NT2/D1 (cell line): ENCODE data around the gene MYO1A.

Source experiments
- DNase-seq: peaks from one replicate; pipeline ENCODE4 v3.0.0-alpha.2; 2011; ENCODE audit warnings: low read depth, low spot score
- H3K27me3 ChIP-seq: 2 replicates; pipeline ENCODE4 v1.6.0; 2011; ENCODE audit warnings: mild to moderate bottlenecking; ENCODE audit not compliant: insufficient read length, insufficient read depth
- H3K36me3 ChIP-seq: 2 replicates; pipeline ENCODE4 v1.6.1; 2011; ENCODE audit warnings: mild to moderate bottlenecking, low read length, mixed read lengths; ENCODE audit not compliant: insufficient read depth, insufficient read length
- H3K4me1 ChIP-seq: 2 replicates; pipeline ENCODE4 v1.5.1; 2011; ENCODE audit not compliant: insufficient read depth, insufficient read length
- H3K4me3 ChIP-seq: 2 replicates; pipeline ENCODE4 v1.5.1; 2011; ENCODE audit warnings: low read depth; ENCODE audit not compliant: insufficient read length
- H3K9ac ChIP-seq: 2 replicates; pipeline ENCODE4 v1.6.0; 2011; ENCODE audit warnings: low read depth; ENCODE audit not compliant: insufficient read length
- H3K9me3 ChIP-seq: 2 replicates; pipeline ENCODE4 v1.5.1; 2011; ENCODE audit warnings: mild to moderate bottlenecking, low read length; ENCODE audit not compliant: insufficient read depth
- SUZ12 ChIP-seq: IDR thresholded peaks from 2 replicates; pipeline ENCODE4 v1.6.1; 2011; ENCODE audit not compliant: insufficient read length, insufficient read depth; ENCODE audit errors: extremely low read depth
- YY1 ChIP-seq: IDR thresholded peaks from 2 replicates; pipeline ENCODE4 v1.6.1; 2011; ENCODE audit not compliant: insufficient read length, insufficient read depth
- ZNF274 ChIP-seq: IDR thresholded peaks from 2 replicates; pipeline ENCODE4 v1.6.1; 2011; ENCODE audit warnings: mild to moderate bottlenecking, low read depth, low read length

The MYO1A gene

DNA sequence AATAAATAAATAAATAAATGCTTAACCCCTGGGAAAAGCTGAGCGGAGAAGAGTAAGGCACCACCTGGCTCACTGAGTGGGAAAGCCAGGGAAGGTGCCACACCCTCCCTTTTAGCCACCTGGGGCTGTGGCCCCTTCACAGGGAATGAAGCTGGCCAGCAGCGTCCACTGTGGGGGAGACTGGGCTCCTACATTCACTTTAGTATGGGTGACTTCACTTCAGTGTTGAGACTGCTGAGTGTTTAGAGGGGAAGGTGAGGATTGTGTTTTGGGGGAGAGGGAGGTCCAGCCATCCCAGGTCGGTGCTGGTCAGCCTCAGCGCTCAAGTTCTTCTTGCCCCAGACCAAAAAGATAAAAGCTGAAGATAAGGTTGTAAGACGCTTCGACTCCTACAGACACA lies 40.6 kb upstream of the MYO1A start:
- H3K27me3 ChIP-seq, result no peaks in the 10 kb centered on the region
- peaks cover 48% of the 10 kb centered on the region for H3K36me3 ChIP-seq
- DNase-seq, result no peak
- H3K9me3 ChIP-seq, result no peaks in the 10 kb centered on the region
- TF ChIP-seq SUZ12 (no peak), YY1 (no peak), ZNF274 (no peak)
- H3K4me1 ChIP-seq, result peaks cover 29% of the 10 kb centered on the region
- peak overlapping the region; percentile 98 for H3K9ac ChIP-seq
- H3K4me3 ChIP-seq, result peak overlapping the region; percentile 39

DNA sequence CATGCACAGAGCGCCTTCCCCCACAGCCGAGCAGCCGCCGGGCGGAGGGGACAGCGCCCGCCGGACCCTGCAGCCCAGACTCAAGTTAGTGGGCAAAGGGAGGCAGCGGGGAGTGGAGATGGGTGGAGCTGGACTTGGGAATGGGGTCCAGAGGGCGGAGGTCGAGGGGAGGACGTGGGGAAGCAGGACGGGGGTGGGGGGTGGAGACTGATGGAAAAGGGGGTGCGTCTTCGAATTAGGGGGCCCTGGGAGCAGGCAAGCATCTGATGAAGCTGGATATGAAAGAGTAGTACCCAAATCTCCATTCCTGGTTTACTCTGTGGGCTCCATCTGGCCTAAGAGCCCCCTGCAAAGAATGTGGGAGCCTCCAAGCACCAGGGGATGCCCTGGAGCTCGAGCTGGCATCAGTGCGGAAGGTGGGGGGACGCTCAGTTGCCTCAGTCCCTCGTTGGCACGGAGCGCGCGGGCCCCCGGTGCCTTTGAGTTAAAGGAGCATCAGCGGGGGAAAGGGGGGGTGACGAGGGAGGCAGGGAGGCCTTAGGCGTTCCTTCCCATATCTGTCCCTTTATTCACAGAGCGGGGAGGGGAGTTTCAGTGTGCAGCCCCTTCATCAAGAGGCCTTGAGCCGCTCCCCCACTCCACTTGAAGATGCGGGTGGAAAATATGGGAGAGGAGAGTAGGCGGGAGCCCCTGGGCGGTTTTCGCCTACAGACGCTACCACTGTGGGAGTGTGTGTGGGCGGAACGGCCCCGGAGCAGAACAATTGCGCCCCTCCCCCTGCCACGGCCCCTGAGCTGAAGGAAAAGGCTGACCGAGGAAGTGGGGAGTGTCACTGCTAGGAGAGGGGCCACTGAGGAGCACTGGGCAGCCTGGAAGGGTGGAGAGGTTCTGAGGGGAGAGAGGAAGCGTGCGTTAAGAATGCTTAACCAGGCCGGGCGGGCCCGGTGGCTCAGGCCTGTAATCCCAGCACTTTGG lies 39.6 kb upstream of the MYO1A start:
- H3K27me3 ChIP-seq, result no peaks in the 10 kb centered on the region
- DNase-seq, result no peak
- peaks cover 23% of the 10 kb centered on the region for H3K4me1 ChIP-seq
- H3K4me3 ChIP-seq, result peak overlapping the region; percentile 93
- peaks cover 39% of the 10 kb centered on the region for H3K36me3 ChIP-seq
- peak overlapping the region; percentile 98 for H3K9ac ChIP-seq
- no peaks in the 10 kb centered on the region for H3K9me3 ChIP-seq
- TF ChIP-seq ZNF274 (no peak), YY1 (no peak), SUZ12 (no peak)

DNA sequence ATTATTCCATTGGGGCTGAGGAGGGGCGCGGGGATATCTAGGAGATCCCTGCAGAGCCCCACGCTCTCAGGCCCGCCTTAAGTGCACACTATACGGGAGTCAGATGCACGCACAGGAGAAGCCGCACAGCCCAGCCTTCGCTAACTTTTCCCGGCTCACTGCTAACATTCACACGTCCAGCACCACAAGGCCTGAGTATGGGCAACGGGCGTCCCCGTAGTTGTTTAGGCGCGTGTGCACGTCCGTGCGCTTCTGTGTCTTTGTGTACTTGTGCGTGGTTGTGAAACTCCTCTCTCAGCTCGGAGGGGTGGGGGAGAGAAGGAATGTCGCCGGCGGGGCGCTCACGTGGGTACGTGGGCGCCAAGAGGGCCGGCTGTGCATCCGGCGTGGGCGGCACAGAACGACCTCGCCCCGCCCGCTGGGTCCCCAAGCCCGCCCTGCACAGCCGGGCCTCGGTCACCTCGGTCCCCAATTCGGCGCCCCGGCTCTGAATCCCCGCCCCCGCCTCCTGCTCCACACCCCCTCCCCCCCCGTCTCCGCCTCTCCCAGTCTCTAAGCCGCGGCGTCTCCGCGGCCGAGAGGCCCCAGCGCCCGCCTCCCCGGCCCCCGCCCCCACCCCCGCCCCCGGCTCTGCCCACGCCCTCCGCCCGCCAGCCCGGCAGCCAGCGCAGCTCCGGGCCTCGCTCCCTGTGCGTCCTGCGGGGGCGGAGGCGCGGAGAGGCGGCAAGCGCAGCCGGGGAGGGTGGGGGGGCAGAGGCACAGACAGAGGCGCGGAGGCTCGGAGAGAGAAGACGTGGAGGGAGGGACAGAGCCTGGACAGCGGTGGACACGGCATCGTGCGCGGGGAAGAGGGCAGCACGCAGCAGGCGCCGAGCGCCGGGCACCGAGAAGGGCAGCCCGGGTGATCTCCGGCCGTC lies 38.7 kb upstream of the MYO1A start, which contains the start of gene NAB2:
NAB2 (plus strand) TSS at position 761 of the 917 bp plus-strand sequence. CDS start 158 bp downstream, outside the sequence.
- DNase-seq, result peak; percentile 74

DNA sequence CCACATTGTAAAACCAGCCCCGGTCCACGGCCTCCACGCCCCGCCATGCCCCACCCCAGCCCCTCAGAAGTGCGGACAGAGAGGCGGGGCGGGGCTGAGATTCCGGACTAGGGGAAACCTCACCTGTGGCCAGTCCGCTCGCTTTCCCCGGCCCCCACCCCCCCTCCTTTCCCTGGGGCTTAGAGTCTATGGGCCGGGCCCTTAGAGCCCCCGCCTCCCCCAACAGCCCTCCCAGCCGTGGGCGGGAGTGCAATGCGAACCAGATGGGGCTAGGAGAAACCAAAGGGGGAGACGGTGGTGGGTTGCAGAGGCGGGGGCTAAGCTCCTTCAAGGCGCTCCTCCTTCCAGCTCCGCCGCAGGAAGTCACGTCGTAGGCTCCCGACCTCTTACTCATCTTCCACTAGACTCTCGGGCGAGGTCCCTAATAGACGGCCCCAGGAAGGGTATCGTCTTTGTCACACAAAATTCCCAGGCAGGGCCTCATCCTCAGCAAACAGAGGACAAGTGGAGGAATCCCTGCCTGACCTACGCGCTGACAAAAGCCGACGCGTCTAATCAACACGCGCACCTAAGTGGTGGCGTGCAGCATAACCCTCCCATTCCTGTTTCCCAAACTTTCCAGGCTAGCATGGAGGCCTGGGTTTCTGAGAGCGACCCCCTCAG lies 37.9 kb upstream of the MYO1A start:
- H3K36me3 ChIP-seq, result peaks cover 25% of the 10 kb centered on the region
- peaks cover 12% of the 10 kb centered on the region for H3K4me1 ChIP-seq
- H3K9ac ChIP-seq, result peak overlapping the region; percentile 99
- H3K9me3 ChIP-seq, result no peaks in the 10 kb centered on the region
- DNase-seq, result no peak
- peak overlapping the region; percentile 71 for H3K4me3 ChIP-seq
- TF ChIP-seq YY1 (no peak), SUZ12 (no peak), ZNF274 (no peak)
- no peaks in the 10 kb centered on the region for H3K27me3 ChIP-seq

More for the DNA sequence above, 38.7 kb upstream of the MYO1A start, which contains the start of gene NAB2:
- peaks cover 33% of the 10 kb centered on the region for H3K36me3 ChIP-seq
- H3K4me1 ChIP-seq, result peaks cover 17% of the 10 kb centered on the region
- H3K27me3 ChIP-seq, result no peaks in the 10 kb centered on the region
- TF ChIP-seq YY1, result no peak
- no peak for TF ChIP-seq SUZ12
- no peak for TF ChIP-seq ZNF274
- H3K4me3 ChIP-seq, result peak within 1 kb of the TSS; percentile 93
- peak within 1 kb of the TSS; percentile 99 for H3K9ac ChIP-seq
- no peaks in the 10 kb centered on the region for H3K9me3 ChIP-seq

DNA sequence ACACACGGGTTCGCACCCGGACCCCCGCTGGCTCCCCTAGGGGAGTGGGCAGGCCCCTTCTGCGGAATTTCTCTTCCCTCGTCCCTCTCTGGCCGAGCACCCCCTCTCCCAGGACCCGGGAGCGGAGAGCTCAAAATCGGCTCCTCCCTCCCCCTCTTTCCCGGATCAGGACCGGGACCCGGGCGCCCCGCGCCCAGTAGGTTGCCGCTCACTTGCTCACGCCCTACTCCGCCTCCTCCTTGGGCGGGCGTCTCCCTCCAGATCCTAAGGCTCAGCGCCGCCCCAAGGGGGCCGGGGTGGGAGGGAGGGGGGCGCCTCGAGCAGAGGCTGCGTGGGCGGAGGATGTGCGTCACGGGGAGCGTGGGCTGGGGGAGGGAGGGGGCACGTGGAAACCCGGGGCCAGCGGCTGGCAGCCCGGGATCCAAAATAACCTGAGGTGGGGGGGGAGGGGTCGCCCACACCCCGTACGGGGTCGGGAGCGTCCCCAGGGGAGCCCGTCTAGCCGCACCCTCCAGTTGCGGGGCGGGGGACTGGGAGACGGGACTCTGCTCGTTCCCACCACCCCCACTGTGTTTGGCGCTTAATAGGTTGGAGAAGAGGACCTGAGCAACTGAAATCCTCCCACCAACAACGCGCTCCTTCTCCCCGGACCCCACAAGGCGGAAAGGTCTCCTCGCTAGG lies 37.2 kb upstream of the MYO1A start:
- no peak for DNase-seq
- peaks cover 10% of the 10 kb centered on the region for H3K4me1 ChIP-seq
- H3K36me3 ChIP-seq, result peaks cover 18% of the 10 kb centered on the region
- peak overlapping the region; percentile 89 for H3K9ac ChIP-seq
- H3K4me3 ChIP-seq, result peak overlapping the region; percentile 72
- no peaks in the 10 kb centered on the region for H3K27me3 ChIP-seq
- H3K9me3 ChIP-seq, result no peaks in the 10 kb centered on the region
- TF ChIP-seq YY1 (no peak), SUZ12 (no peak), ZNF274 (no peak)

DNA sequence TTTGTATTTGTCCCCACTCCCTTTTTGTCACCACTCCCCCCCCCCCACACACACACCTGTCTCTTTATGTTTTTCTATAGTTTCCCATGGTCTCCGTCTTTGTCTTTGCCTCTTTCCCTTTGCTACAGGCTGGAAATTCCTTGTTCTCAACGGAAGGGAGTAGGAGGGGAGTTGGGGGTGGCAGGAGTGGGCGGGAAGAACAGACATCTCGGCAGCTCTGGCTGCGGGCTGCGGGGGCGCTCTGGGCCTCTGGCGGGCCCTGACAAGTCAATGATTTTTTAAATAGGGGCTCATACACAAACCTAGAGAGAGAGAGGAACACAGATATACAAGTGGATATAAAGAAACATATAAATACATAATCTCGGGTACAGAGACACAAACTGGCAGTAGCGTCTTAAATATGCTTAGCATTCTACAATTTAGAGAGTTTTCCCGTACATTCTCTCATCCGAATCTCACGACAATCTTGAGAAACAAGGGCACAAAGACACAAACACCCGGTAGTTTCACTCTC lies 36.6 kb upstream of the MYO1A start:
- DNase-seq, result no peak
- Histone ChIP-seq H3K4me3 (peak overlapping the region; percentile 72), H3K36me3 (peaks cover 12% of the 10 kb centered on the region), H3K9me3 (no peaks in the 10 kb centered on the region), H3K4me1 (peaks cover 10% of the 10 kb centered on the region), H3K27me3 (no peaks in the 10 kb centered on the region), H3K9ac (peak overlapping the region; percentile 89)
- TF ChIP-seq SUZ12, result no peak
- TF ChIP-seq ZNF274, result no peak
- TF ChIP-seq YY1, result no peak
